Spleen (tissue), 7 donors: Measurements from ENCODE around the gene FLACC1.

Source experiments
- CTCF ChIP-seq, 11 experiments: fragments of 200-600 bp in 7 of 11; fragments of 450-650 bp in 4 of 11; sonication (generic) in 4 of 11; IDR thresholded peaks in 8 of 11; conservative IDR thresholded peaks in 3 of 11; 1 replicate in 7 of 11; 2 replicates in 4 of 11; pipeline versions ENCODE4 v1.4.0 to v1.8.0; 2016 to 2021; ENCODE audit warnings: antibody characterized with exemption in 11 of 11, inconsistent platforms in 4 of 11, mild to moderate bottlenecking in 1 of 11
- POLR2A ChIP-seq, 3 donors: fragments of 450-650 bp; IDR thresholded peaks; one replicate each; pipeline ENCODE4 v1.5.1; 2017; ENCODE audit warnings: antibody characterized with exemption in 3 of 3, mild to moderate bottlenecking in 1 of 3
- donor health status: DM: no; HTN: no; CAD: no; lungs with moderate emphysema.
- donor health status: DM: no; HTN: no; CAD: no.
- donor health status: DM: no; HTN: no; CAD: no.

- TF ChIP-seq POLR2A (IDR thresholded peaks at IDR 0.05), result no peak
- no peak for TF ChIP-seq CTCF (IDR thresholded peaks at IDR 0.05 in 8 of 11, conservative IDR thresholded peaks at IDR 0.05 in 3 of 11)
Measured at GRCh38 chr2:201279079-201279478, 78.1 kb downstream of the FLACC1 start.
